Mesendoderm (in vitro differentiated cells): ENCODE results near the gene FASTK.
"Not testable (repeated sequence)": the region's sequence is repeated elsewhere in the genome, so short reads cannot be mapped to it uniquely, and the experiment has no call there.

Experiments
- DNase-seq: peaks from one replicate; pipeline ENCODE4 v3.0.0; 2013
- H2AK5ac ChIP-seq: 2 replicates; pipeline ENCODE4 v1.6.1; 2013; ENCODE audit warnings: low read length, inconsistent platforms
- H2BK120ac ChIP-seq: 2 replicates; pipeline ENCODE4 v1.6.1; 2013; ENCODE audit warnings: low read depth, mild to moderate bottlenecking, low read length, moderate library complexity, mixed read lengths
- H2BK15ac ChIP-seq: replicated peaks from 2 replicates; pipeline ENCODE4 v1.6.1; 2013; ENCODE audit warnings: low read depth, mild to moderate bottlenecking, moderate library complexity
- H2BK5ac ChIP-seq: 2 replicates; pipeline ENCODE4 v1.6.1; 2013; ENCODE audit warnings: low read length, inconsistent platforms
- H3K18ac ChIP-seq: 2 replicates; pipeline ENCODE4 v1.6.1; 2013; ENCODE audit warnings: mild to moderate bottlenecking, low read length, mixed read lengths
- H3K23ac ChIP-seq: one replicate; pipeline ENCODE4 v1.6.1; 2013; ENCODE audit warnings: low read length
- H3K27ac ChIP-seq: 2 replicates; pipeline ENCODE4 v1.5.1; 2013; ENCODE audit warnings: low read depth, mild to moderate bottlenecking, inconsistent platforms, low read length, moderate library complexity
- H3K27me3 ChIP-seq: 2 replicates; pipeline ENCODE4 v1.6.1; 2013; ENCODE audit warnings: low read length, control low read depth, mild to moderate bottlenecking, inconsistent platforms; ENCODE audit not compliant: insufficient read depth, poor library complexity
- H3K36me3 ChIP-seq: 2 replicates; pipeline ENCODE4 v1.6.1; 2013; ENCODE audit warnings: low read length, inconsistent platforms; ENCODE audit not compliant: control insufficient read depth, insufficient read depth
- H3K4ac ChIP-seq: one replicate; pipeline ENCODE4 v1.6.1; 2013; ENCODE audit warnings: low read depth, mild to moderate bottlenecking, low read length, moderate library complexity
- H3K4me1 ChIP-seq: 2 replicates; pipeline ENCODE4 v1.6.1; 2013; ENCODE audit warnings: low read depth, low read length, inconsistent platforms; ENCODE audit not compliant: control insufficient read depth
- H3K4me2 ChIP-seq: 2 replicates; pipeline ENCODE4 v1.6.1; 2013; ENCODE audit warnings: low read length
- H3K4me3 ChIP-seq: 2 replicates; pipeline ENCODE4 v1.5.1; 2013; ENCODE audit warnings: mild to moderate bottlenecking, low read length
- H3K56ac ChIP-seq: one replicate; pipeline ENCODE4 v1.6.1; 2013; ENCODE audit warnings: low read length
- H3K79me1 ChIP-seq: 2 replicates; pipeline ENCODE4 v1.6.1; 2013; ENCODE audit warnings: low read length, inconsistent platforms
- H3K79me2 ChIP-seq: 2 replicates; pipeline ENCODE4 v1.6.1; 2013; ENCODE audit warnings: mild to moderate bottlenecking, low read length; ENCODE audit not compliant: control insufficient read depth, insufficient read depth
- H3K9ac ChIP-seq: 2 replicates; pipeline ENCODE4 v1.6.1; 2013; ENCODE audit warnings: low read length, inconsistent platforms
- H4K5ac ChIP-seq: one replicate; pipeline ENCODE4 v1.6.1; 2013; ENCODE audit warnings: low read length
- H4K8ac ChIP-seq: one replicate; pipeline ENCODE4 v1.6.1; 2013; ENCODE audit warnings: low read depth, mild to moderate bottlenecking, control low read depth, low read length, moderate library complexity
- WGBS: extraction: QIAGEN DNeasy Blood & Tissue Kit; methylation state at CpG from one replicate; pipeline ENCODE4 v1.1.7; 2013; ENCODE audit warnings: low lambda C conversion rate, missing lambda C conversion rate; ENCODE audit not compliant: insufficient coverage; ENCODE audit errors: extremely low coverage; 5-methylcytosine and 5-hydroxymethylcytosine counted together

The FASTK gene

GRCh38 chr7:151045262-151045661, 35.3 kb downstream of the FASTK start:
- Histone ChIP-seq H3K4me1 (no peaks in the 10 kb centered on the region), H2BK5ac (no peak overlapping the region), H3K27me3 (peaks cover under 1% of the 10 kb centered on the region), H3K4me3 (no peak overlapping the region), H3K9ac (no peak overlapping the region), H2BK120ac (no peak overlapping the region), H4K5ac (no peak overlapping the region), H3K79me1 (no peaks in the 10 kb centered on the region), H4K8ac (no peak overlapping the region), H3K4ac (no peak overlapping the region), H3K79me2 (no peaks in the 10 kb centered on the region), H3K4me2 (no peak overlapping the region), H3K56ac (no peak overlapping the region), H3K36me3 (no peaks in the 10 kb centered on the region), H2BK15ac (no peak overlapping the region), H3K27ac (no peak overlapping the region), H3K18ac (no peak overlapping the region), H2AK5ac (no peak overlapping the region), H3K23ac (no peak overlapping the region)
- WGBS = no CpG with 5 or more reads among the region's 11 CpGs
- no peak for DNase-seq

- no peaks in the 10 kb centered on the region for H3K4me1 ChIP-seq
- no peak overlapping the region for H3K4me2 ChIP-seq
- H3K56ac ChIP-seq = no peak overlapping the region
- WGBS = no CpG with 5 or more reads among the region's 20 CpGs
- H3K36me3 ChIP-seq = no peaks in the 10 kb centered on the region
- H2BK120ac ChIP-seq = no peak overlapping the region
- no peak overlapping the region for H3K9ac ChIP-seq
- no peak overlapping the region for H4K5ac ChIP-seq
- H3K23ac ChIP-seq = no peak overlapping the region
- H3K4me3 ChIP-seq = no peak overlapping the region
- no peaks in the 10 kb centered on the region for H3K79me1 ChIP-seq
- H3K79me2 ChIP-seq = no peaks in the 10 kb centered on the region
- DNase-seq = no peak
- H3K18ac ChIP-seq = no peak overlapping the region
- H3K27me3 ChIP-seq = no peaks in the 10 kb centered on the region
- H3K4ac ChIP-seq = no peak overlapping the region
- H2BK5ac ChIP-seq = no peak overlapping the region
- H3K27ac ChIP-seq = no peak overlapping the region
- no peak overlapping the region for H2AK5ac ChIP-seq
- no peak overlapping the region for H2BK15ac ChIP-seq
- no peak overlapping the region for H4K8ac ChIP-seq
These were observed 36.6 kb downstream of the FASTK start for GRCh38 chr7:151043959-151044358.

GRCh38 chr7:151043449-151043848, 37.2 kb downstream of the FASTK start:
- H3K4me2 ChIP-seq, H4K8ac ChIP-seq, H3K18ac ChIP-seq, H3K27me3 ChIP-seq, H3K79me2 ChIP-seq, H3K4me3 ChIP-seq, H3K4ac ChIP-seq, H2BK15ac ChIP-seq, DNase-seq, H2BK120ac ChIP-seq, H2BK5ac ChIP-seq, H3K23ac ChIP-seq, H4K5ac ChIP-seq, H3K36me3 ChIP-seq, H3K27ac ChIP-seq, H3K4me1 ChIP-seq, H3K56ac ChIP-seq, H2AK5ac ChIP-seq, H3K9ac ChIP-seq, H3K79me1 ChIP-seq: not testable (repeated sequence)
- no CpG with 5 or more reads among the region's 10 CpGs for WGBS

- Histone ChIP-seq H3K27ac (no peak overlapping the region), H3K4me3 (no peak overlapping the region), H4K8ac (no peak overlapping the region), H2BK120ac (no peak overlapping the region), H2AK5ac (no peak overlapping the region), H3K56ac (no peak overlapping the region), H4K5ac (no peak overlapping the region), H3K79me1 (no peaks in the 10 kb centered on the region), H3K23ac (no peak overlapping the region), H3K27me3 (no peaks in the 10 kb centered on the region), H3K79me2 (no peaks in the 10 kb centered on the region), H3K4ac (no peak overlapping the region), H3K4me1 (no peaks in the 10 kb centered on the region), H2BK5ac (no peak overlapping the region), H2BK15ac (no peak overlapping the region), H3K18ac (no peak overlapping the region), H3K4me2 (no peak overlapping the region), H3K36me3 (peaks cover 2% of the 10 kb centered on the region), H3K9ac (no peak overlapping the region)
- no peak for DNase-seq
- WGBS = no CpG with 5 or more reads among the region's 30 CpGs
These were observed 39.8 kb downstream of the FASTK start for GRCh38 chr7:151040616-151041375.

- Histone ChIP-seq H3K9ac (no peak overlapping the region), H3K4me2 (no peak overlapping the region), H3K56ac (no peak overlapping the region), H4K5ac (no peak overlapping the region), H3K4me1 (no peaks in the 10 kb centered on the region), H2BK120ac (no peak overlapping the region), H2BK15ac (no peak overlapping the region), H2AK5ac (no peak overlapping the region), H3K79me2 (no peaks in the 10 kb centered on the region), H3K27ac (no peak overlapping the region), H3K23ac (no peak overlapping the region), H4K8ac (no peak overlapping the region), H3K18ac (no peak overlapping the region), H3K79me1 (no peaks in the 10 kb centered on the region), H3K36me3 (peaks cover 2% of the 10 kb centered on the region), H2BK5ac (no peak overlapping the region), H3K4me3 (no peak overlapping the region), H3K27me3 (no peaks in the 10 kb centered on the region), H3K4ac (no peak overlapping the region)
- DNase-seq = no peak
- WGBS = no CpG with 5 or more reads among the region's 18 CpGs
These were observed 40.6 kb downstream of the FASTK start for GRCh38 chr7:151039850-151040548.
